Heart left ventricle (tissue), 13 donors: ENCODE measurements around the gene TMEM236.

Experiments
- CTCF ChIP-seq, 12 donors: fragments of 200-600 bp; sonication (generic) in 4 of 12; IDR thresholded peaks; one replicate each; pipeline versions ENCODE4 v1.5.0 to v1.8.0; 2018 to 2022; ENCODE audit warnings: antibody characterized with exemption in 12 of 12, mild to moderate bottlenecking in 5 of 12
- POLR2A ChIP-seq, 2 donors: fragments of 450-650 bp; IDR thresholded peaks; one replicate each; pipeline ENCODE4 v1.6.1; 2017; ENCODE audit warnings: antibody characterized with exemption in 2 of 2, mild to moderate bottlenecking in 2 of 2, moderate library complexity in 2 of 2
- donor health status: ischemic (EF 13 %, LVEDD 7.1; RV severe dilation, severe dysfunction).
- donor health status: DM: no; HTN: yes; CAD: no.
- donor health status: DM: no; HTN: no; CAD: no.
- donor health status: ischemic (EF 25% LVEDD 6.9; RV normal size, moderate dysfunction).
- donor health status: ischemic (EF 25% LVEDD 5.7; RV mildly dilated, moderate dysfunction).
- donor health status: ischemic (EF 35%, LVEDD 5.7; RV mildly dilated, moderate dysfunction).
- donor health status: nonischemic (EF 11% LVEDD 7.7; RV severe dilation, severe dysfunction).
- donor health status: DM: yes; HTN: yes; CAD: no.
- donor health status: PGD.
- donor health status: ischemic (EF 29% LVEDD 5.4; RV normal size, mild dysfunction).
- donor health status: nonischemic (EF 23%, LVEDD 6.1; RV moderate dilation, normal function).

- no peak for TF ChIP-seq CTCF (IDR thresholded peaks at IDR 0.05)
- TF ChIP-seq POLR2A (IDR thresholded peaks at IDR 0.05) = no peak
Measured at GRCh38 chr10:17771017-17771416, 19.0 kb downstream of the TMEM236 start.
